Endothelial cell (in vitro differentiated cells): ENCODE measurements around the gene CREBBP. TPM values are rescaled to one million over a fixed set of nuclear protein-coding genes. Genes with fewer than 3 reads are reported as not detected.
"Not testable (repeated sequence)": the region's sequence is repeated elsewhere in the genome, so short reads cannot be mapped to it uniquely, and the experiment has no call there.

Experiments used
- DNase-seq: peaks from one replicate; pipeline ENCODE4 v3.0.0; 2021; ENCODE audit warnings: low spot score
- H3K27ac Mint-ChIP-seq: one replicate; pipeline ENCODE4 v1.8.0; 2021; ENCODE audit warnings: mixed read lengths, inconsistent platforms; ENCODE audit not compliant: unreplicated experiment
- H3K27me3 Mint-ChIP-seq: one replicate; pipeline ENCODE4 v1.8.0; 2021; ENCODE audit warnings: mild to moderate bottlenecking, moderate library complexity, mixed read lengths, inconsistent platforms; ENCODE audit not compliant: unreplicated experiment
- H3K36me3 Mint-ChIP-seq: one replicate; pipeline ENCODE4 v1.8.0; 2021; ENCODE audit warnings: mild to moderate bottlenecking, low read depth, mixed read lengths, inconsistent platforms; ENCODE audit not compliant: unreplicated experiment
- H3K4me1 Mint-ChIP-seq: one replicate; pipeline ENCODE4 v1.8.0; 2021; ENCODE audit warnings: mild to moderate bottlenecking, mixed read lengths, inconsistent platforms; ENCODE audit not compliant: unreplicated experiment
- H3K4me3 Mint-ChIP-seq: one replicate; pipeline ENCODE4 v1.8.0; 2021; ENCODE audit warnings: mild to moderate bottlenecking, mixed read lengths, inconsistent platforms; ENCODE audit not compliant: unreplicated experiment
- H3K9me3 Mint-ChIP-seq: one replicate; pipeline ENCODE4 v1.8.0; 2021; ENCODE audit warnings: mixed read lengths, inconsistent platforms; ENCODE audit not compliant: unreplicated experiment
- CTCF ChIP-seq: fragments of 200-600 bp; sonication (generic); IDR thresholded peaks from one replicate; pipeline ENCODE4 v1.5.0; 2021; ENCODE audit warnings: antibody characterized with exemption; ENCODE audit not compliant: unreplicated experiment
- total RNA-seq: library from RNA; stranded (reverse); fragmentation: NEBNext Ultra II Directional; extraction: Animal tissue kit (Norgen Biotek cat#: 25700); gene quantifications from one replicate; pipeline ENCODE4 v1.2.1, GENCODE V29; 2021; ENCODE audit not compliant: unreplicated experiment

CREBBP gene
- total RNA-seq, 1 donor from 2014 or later = 66.3 TPM

- DNase-seq = peak; percentile 18
- peaks cover 7% of the 10 kb centered on the region for H3K27me3 Mint-ChIP-seq
- no peak overlapping the region for H3K27ac Mint-ChIP-seq
- H3K4me1 Mint-ChIP-seq = peaks cover 30% of the 10 kb centered on the region
- peaks cover 3% of the 10 kb centered on the region for H3K36me3 Mint-ChIP-seq
- TF ChIP-seq CTCF = no peak
- peak overlapping the region; percentile 96 for H3K4me3 Mint-ChIP-seq
- H3K9me3 Mint-ChIP-seq = no peaks in the 10 kb centered on the region
Observed at GRCh38 chr16:3716831-3717234, 163.7 kb downstream of the CREBBP start.

DNA sequence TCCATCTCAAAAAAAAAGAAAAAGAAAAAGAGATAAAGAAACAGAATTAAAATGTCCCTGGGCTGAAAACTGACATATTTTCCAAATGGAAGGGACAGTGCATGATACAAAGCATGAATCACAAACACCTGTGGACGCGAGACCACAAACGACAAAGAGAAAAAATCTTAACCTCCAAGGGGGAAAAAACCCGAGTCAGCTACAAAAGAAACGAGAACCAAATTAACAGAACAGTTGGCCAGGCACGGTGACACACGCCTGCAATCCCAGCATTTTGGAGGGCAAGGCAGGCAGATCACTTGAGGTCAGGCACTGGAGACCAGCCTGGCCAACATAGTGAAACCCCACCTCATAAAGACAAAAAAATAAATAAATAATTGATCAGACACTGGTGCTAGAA lies 165.1 kb downstream of the CREBBP start:
- no peak for TF ChIP-seq CTCF
- no peak overlapping the region for H3K4me3 Mint-ChIP-seq
- no peak for DNase-seq
- H3K9me3 Mint-ChIP-seq = no peaks in the 10 kb centered on the region
- peaks cover 7% of the 10 kb centered on the region for H3K27me3 Mint-ChIP-seq
- peaks cover 30% of the 10 kb centered on the region for H3K4me1 Mint-ChIP-seq
- peaks cover 3% of the 10 kb centered on the region for H3K36me3 Mint-ChIP-seq
- H3K27ac Mint-ChIP-seq = no peak overlapping the region

GRCh38 chr16:3714378-3714777 lies 166.1 kb downstream of the CREBBP start:
- H3K27me3 Mint-ChIP-seq, H3K36me3 Mint-ChIP-seq, DNase-seq, H3K4me3 Mint-ChIP-seq, H3K9me3 Mint-ChIP-seq, H3K27ac Mint-ChIP-seq: not testable (repeated sequence)
- peaks cover 30% of the 10 kb centered on the region for H3K4me1 Mint-ChIP-seq

DNA sequence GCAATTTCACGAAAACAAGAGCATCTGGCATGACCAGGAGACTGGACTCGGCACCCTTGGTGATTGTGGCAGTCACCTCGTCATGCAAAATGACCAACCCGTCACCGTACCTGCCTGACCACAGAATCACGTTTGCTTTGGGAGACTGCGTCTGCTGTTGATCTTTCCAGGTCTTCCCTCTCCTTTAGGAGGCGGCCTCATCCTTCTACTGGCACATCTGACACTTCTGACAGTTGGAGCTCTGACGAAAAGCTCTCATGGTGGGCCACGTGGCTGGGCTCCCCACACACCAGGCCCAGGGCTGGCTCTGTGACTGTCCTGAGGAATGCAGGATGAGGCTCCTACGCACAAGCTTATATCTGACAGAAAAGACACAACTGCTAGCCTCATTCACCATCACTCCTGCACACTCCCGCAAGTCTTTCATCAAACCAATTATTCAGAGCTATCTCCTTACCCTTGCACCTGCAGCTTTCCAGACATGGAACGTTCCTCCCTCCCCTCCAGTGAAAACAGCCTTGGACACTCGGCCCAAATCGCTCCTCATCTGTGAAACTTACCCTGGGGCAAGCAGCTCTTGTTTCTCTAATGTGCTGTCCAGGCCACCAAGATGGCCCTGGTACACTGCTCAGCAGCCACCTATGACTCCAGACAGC lies 166.8 kb downstream of the CREBBP start:
- no peak overlapping the region for H3K4me3 Mint-ChIP-seq
- H3K27me3 Mint-ChIP-seq = peaks cover 7% of the 10 kb centered on the region
- TF ChIP-seq CTCF = no peak
- DNase-seq = no peak
- H3K9me3 Mint-ChIP-seq = no peaks in the 10 kb centered on the region
- H3K27ac Mint-ChIP-seq = peak overlapping the region; percentile 92
- peaks cover 3% of the 10 kb centered on the region for H3K36me3 Mint-ChIP-seq
- peaks cover 30% of the 10 kb centered on the region for H3K4me1 Mint-ChIP-seq

DNA sequence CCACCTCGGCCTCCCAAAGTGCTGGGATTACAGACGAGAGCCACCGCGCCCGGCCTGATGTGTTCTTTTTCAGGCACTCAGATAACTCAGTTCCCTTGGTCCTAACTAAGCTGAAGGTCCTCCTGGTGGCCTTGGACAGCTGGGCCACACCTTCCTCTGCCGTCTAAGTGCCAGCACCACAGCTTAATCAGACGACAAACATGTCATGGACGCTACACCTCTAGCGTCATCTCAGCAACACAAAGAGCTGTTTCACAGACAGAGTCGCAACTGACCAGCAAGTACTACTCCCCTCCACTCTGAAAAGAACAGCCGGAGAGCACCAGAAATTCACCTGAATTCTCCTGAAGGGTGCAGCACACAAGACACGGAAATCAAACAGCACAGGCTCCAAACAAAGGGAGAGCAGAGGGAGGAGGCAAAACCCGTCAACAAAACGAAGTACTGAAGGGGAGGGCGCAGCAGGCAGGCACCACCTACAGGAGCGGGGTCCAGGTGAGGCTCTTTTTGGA lies 167.6 kb downstream of the CREBBP start:
- Mint-ChIP-seq H3K4me1 (peaks cover 26% of the 10 kb centered on the region), H3K4me3 (no peak overlapping the region), H3K36me3 (peaks cover 3% of the 10 kb centered on the region), H3K9me3 (no peaks in the 10 kb centered on the region), H3K27ac (peak overlapping the region; percentile 92), H3K27me3 (peaks cover 3% of the 10 kb centered on the region)
- no peak for TF ChIP-seq CTCF
- DNase-seq = no peak
